ENCODE measurements around the gene SLC25A41.
"Not testable (repeated sequence)": the region's sequence is repeated elsewhere in the genome, so short reads cannot be mapped to it uniquely, and the experiment has no call there.

Gene SLC25A41

GRCh38 chr19:6428692-6429418 lies 4.7 kb downstream of the SLC25A41 start:
- in situ Hi-C loops (cut with MboI; ENCODE audit: low sequenced_read_pairs), result not testable (repeated sequence)

DNA sequence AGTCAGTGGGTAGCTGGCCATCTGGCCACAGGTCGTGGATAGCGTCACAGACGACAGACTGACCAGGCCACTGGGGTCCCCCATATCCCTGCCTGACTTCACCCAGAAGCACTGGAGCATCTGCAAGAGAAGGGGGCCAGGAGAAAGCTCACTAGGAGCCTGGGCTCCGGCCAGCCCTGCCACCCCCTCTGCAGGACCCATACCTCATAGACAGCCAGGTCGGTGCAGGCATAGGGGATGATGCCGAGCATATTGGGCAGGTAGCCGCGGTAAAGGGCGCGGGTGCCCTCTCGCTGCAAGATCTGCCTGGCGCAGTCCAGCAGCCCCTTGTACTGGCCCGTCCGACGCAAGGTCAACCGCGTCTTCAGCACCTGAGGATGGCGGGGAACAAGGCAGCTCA lies 6.4 kb downstream of the SLC25A41 start:
- in situ Hi-C loops (cut with MboI; ENCODE audit: low sequenced_read_pairs), result no loop called here

- in situ Hi-C loops (cut with MboI; ENCODE audit: low sequenced_read_pairs), result no loop called here
Measured at GRCh38 chr19:6425732-6426620, 7.6 kb downstream of the SLC25A41 start.

- in situ Hi-C loops (cut with MboI; ENCODE audit: low sequenced_read_pairs), result no loop called here
Measured at GRCh38 chr19:6424939-6425731, 8.4 kb downstream of the SLC25A41 start.

DNA sequence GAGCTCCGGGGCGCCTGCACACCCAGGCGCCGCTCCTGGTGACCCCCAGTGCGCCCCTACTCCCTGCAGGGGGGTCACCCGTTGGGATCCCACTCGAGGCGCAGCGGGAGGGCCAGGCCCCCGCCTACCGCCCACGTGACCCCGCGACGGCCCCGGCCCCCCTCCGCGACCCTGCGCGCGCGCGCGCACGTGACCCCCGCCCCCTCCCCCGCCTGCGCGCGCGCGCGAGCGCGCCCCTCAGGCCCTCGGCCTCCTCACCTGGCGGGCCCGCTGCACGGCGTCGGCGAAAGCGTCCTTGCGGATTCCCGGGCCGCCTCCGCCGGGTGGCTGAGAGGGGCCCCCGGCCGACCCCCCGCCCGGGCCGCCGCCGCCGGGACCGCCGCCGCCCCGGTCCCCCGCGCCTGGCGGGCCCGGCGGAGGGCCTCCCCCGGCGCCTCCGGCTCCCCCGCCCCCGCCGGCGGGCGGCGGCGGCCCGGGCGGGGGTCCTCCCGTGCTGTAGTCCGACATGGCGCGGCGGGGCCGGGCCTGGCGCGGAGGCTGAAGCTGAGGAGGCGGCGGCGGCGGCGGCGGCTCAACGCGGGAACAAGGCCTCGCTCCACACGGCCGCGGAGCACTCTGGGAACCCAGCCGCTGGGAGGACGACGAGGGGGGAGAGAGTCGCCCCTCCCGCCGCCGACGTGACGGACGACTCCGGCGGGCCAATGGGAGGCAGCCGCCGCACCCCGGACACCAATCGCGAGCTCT lies 9.2 kb downstream of the SLC25A41 start, which contains the start of gene KHSRP:
Gene KHSRP (minus strand): TSS at position 617 of the 744 bp plus-strand sequence. CDS start 110 bp downstream, at position 507.
- in situ Hi-C loops (cut with MboI; ENCODE audit: low sequenced_read_pairs), result no loop called here

- in situ Hi-C loops (cut with MboI; ENCODE audit: low sequenced_read_pairs), result no loop called here
Measured at GRCh38 chr19:6423499-6424194, 9.9 kb downstream of the SLC25A41 start.

DNA sequence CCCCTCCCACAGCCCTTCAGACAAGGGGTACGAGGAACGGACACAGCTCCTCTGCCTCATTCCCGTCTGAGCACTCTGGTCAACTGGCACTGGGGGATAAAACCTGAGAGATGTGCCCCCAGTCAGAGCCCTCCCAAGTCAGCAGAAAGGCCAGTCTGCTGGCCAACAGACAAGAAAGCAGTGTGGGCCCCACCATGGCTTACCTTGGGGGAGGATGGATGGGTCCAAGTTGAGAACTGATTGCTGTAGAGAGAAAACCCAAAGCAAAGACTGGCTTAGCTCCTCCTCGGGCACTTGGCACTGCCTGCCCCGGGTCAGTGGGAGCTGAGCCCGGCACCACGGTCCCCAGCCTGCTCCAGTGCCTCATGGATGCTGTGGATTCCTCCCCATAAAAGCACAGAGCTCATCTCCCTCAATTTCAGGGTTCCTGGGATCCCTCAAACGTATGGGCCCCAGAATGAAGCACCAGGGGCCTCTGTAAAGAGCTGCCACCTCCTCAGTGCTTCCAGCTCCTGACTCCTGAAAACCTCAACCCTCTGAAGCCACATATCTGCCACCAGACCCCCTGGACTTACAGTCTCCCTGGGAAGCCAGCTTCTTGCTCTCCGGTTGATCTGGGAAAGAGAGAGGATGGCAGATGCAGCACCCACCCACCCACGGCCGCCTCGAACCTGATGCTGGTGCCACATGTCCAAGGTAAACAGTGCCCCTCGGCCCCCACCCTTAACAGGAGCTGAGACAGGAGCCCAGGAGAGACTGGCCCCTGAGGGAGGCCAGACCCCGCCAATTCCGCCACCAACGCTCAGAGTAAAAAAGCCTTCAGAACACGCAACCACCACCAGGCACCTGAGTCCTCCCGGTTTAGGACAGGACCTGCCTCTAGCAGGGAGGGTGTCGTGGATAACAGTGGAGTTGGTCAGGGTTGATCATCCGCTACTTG lies 12.2 kb downstream of the SLC25A41 start:
- in situ Hi-C loops (cut with MboI; ENCODE audit: low sequenced_read_pairs), result no loop called here

DNA sequence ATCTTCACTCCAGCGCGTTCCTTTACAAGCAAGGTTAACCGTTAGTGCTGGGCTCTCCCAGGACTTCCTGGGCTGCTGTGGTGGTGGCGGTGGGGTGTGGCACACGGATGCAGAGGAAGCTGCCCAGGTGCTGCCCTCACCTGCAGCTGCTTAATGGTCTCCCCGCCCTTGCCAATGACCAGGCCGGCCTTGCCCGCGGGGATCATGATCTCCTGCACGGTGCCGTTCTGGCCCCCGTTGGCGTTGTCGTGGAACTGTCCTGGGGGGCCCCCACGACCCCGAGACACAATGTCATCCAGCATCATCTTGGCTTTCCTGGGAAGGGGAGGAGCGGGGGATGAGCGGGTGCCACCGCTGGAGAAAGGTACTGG lies 15.0 kb downstream of the SLC25A41 start:
- in situ Hi-C loops (cut with MboI; ENCODE audit: low sequenced_read_pairs), result no loop called here

DNA sequence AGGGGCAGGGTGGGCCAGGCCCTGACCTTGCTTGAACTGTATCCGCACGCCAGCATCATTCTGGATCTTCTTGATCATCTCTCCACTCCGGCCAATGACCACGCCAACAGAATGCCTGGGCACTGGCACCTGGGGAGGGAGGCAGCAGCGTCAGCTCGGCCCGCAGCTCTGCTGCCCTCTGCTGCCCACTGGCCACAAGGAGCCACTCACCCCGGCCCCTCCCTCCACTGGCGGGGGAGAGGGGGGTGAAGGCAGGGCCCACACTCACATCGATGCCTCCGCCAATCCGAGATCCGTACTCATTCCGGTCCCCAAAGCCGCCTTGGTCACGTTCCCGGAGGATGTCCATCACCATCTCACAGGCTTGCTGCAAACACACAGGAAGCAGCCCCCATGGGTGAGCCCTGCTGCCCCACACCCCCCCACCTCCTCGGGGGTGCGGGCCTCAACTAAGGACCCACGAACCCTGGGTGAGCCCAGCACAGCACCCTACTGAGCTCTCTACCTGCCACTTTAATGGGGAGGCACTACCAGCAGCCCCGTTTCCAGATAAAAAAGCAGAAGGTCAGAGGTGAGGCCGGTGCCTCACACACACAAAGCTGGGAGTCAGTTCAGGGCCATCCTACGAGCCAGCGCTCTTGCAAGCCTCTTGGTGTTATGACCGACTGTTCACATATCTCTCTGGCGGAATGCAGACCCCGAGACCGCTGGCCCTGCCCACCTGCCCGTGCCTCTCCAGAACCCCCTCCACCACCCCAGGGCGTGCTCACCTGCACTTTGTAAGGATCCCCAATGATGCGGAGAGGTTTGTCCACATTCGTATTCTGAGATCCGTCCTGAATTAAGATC lies 15.6 kb downstream of the SLC25A41 start:
- in situ Hi-C loops (cut with MboI; ENCODE audit: low sequenced_read_pairs), result no loop called here

DNA sequence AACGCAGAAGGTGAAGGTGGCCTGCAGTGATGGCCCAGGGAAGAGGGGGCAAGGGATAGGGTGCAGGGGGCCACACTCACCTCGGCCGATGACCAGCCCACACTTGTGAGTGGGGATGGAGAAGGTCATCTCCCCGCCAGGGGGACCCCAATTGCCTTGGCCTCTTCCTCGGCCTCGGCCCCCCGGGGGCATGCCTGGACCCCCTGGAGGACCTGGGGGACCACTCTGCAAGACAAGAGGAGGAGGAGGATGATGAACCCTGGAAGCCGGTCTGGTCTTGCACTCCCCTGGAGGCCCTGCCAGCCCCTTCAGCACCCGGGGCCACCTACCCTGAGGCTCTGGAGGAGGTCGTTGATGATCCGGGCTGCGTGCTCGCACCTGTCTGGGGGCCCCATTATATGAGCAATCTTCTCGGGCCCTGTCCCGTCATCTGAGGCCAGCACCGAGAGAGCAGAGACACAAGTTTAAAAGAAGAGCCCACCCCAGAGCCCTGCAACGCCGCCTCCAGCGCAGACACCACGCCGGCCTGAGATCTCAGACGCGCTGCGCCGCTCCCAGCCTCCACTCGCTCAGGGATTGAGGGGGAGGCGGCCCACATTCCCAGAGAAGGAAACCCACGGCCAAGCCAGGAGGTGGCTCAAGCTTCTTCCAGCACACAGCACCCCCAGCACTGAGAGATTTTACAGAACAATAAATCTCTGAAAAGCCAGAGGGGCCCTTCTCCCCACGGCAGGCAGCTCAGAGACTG lies 16.7 kb downstream of the SLC25A41 start:
- in situ Hi-C loops (cut with MboI; ENCODE audit: low sequenced_read_pairs), result no loop called here

GRCh38 chr19:6415591-6416190 lies 17.9 kb downstream of the SLC25A41 start:
- in situ Hi-C loops (cut with MboI; ENCODE audit: low sequenced_read_pairs), result no loop called here

DNA sequence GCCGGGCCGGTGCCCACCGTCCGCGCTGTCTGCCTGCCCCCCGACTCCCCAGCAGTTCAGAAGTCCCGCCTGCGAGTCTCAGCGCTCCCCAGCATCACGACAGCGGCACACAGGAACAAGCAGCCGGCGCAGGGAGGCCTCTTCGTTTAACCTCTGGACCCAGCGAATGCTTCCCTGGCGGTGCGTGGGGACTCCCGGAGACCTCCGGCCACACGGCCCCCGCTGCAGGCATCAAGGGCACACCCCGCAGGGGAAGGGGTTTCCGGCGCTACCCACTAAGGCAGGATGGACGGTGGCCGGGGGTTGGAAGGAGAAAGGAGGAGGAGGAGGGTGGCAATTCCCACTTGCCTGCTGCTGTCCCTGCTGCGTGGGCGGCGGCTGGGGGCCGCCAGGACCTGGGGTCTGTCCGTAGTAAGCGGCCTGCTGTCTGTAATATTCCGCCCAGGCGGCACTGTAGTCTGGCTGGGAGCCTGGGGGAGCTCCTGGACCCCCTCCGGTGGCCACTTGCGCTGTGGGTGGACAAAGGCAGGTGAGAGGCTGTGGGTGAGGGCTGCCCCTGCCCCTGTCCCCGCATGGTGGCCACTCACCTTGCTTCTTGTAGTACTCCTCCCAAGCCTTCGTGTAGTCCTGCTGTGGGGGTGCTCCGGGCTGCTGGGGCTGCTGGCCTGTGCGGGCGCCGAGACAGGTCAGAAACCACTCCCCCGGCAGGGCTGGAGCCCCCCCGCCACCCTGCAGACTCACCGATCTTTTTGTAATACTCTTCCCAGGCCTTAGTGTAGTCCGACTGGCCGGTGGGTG lies 18.6 kb downstream of the SLC25A41 start:
- in situ Hi-C loops (cut with MboI; ENCODE audit: low sequenced_read_pairs), result no loop called here

DNA sequence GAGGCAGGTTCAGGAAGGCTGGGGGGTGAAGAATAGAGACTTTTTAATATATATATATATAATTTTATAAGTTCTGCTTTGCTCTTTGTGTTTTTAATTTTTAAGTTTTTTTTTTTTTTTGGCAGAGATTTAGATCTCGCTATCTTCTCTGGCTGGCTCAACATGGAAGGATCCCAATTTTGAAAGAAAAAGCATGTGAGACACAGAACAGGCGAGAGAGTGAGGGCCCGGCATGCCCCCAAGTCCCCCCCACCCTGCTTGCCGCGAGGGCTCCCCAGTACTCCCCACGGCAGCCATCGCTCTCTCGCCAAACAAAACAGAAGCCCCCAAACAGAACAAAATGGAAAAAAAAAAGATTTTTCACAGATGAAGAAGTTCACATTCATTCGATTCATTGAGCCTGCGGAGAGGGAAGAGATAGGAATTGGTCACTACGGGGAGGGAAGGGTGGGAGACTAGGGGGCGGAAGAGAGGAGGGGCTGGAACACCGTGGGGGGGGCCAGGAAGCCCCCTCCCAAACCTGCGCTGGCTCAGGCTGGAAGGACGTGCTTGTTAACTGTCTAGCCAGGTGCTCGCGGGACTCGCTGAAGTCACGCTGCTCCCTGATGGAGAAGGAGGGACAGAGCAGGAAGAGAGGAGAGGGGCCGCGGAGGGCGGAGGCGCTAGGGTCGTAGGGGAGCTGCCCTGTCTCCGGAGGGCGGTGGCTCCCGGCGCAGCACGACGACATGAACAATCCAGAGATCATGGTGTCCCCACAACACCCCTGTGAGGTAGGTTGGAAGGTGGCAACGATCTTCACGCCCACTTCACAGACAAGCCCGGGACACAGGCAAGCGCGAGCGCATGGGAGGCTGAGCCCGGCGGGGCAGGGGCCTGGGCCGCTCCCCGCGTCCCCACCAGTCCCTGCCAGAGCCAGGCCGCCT lies 19.6 kb downstream of the SLC25A41 start:
- in situ Hi-C loops (cut with MboI; ENCODE audit: low sequenced_read_pairs), result no loop called here

- in situ Hi-C loops (cut with MboI; ENCODE audit: low sequenced_read_pairs), result no loop called here
Measured at GRCh38 chr19:6413291-6413690, 20.3 kb downstream of the SLC25A41 start.

Data from HL-60/S4 treated with retinoic acid at 250 ng/mL for 4 days and 3 days (cell line).